Cardiac muscle cell (in vitro differentiated cells and primary cell): ENCODE measurements around the gene KRTAP12-1. TPM values are rescaled to one million over a fixed set of nuclear protein-coding genes. Genes with fewer than 3 reads are reported as not detected.
"Not testable (repeated sequence)": the region's sequence is repeated elsewhere in the genome, so short reads cannot be mapped to it uniquely, and the experiment has no call there.

Experiments
- DNase-seq, 2 donors: peaks; one replicate each; pipeline versions ENCODE4 v3.0.0 to v3.0.0-alpha.2; 2010 to 2017; ENCODE audit warnings: low read depth in 1 of 2, low spot score in 1 of 2
- H3K27ac ChIP-seq: fragments of 200-600 bp; sonication (generic); 2 replicates; pipeline ENCODE4 v1.5.1; 2016
- H3K27me3 ChIP-seq: fragments of 200-600 bp; sonication (generic); 2 replicates; pipeline ENCODE4 v1.6.0; 2016; ENCODE audit warnings: control low read depth
- H3K36me3 ChIP-seq: fragments of 200-600 bp; sonication (generic); 2 replicates; pipeline ENCODE4 v1.5.1; 2016; ENCODE audit warnings: control low read depth
- H3K4me1 ChIP-seq: fragments of 200-600 bp; sonication (generic); 2 replicates; pipeline ENCODE4 v1.8.1; 2017; ENCODE audit warnings: low read depth, mild to moderate bottlenecking, mixed run types
- H3K4me3 ChIP-seq: fragments of 200-600 bp; sonication (generic); 2 replicates; pipeline ENCODE4 v1.5.1; 2016; ENCODE audit warnings: mild to moderate bottlenecking
- H3K9me3 ChIP-seq: fragments of 200-600 bp; sonication (generic); 2 replicates; pipeline ENCODE4 v1.5.1; 2017; ENCODE audit warnings: low read depth, mild to moderate bottlenecking, control low read depth
- CTCF ChIP-seq: IDR thresholded peaks from 2 replicates; pipeline ENCODE4 v1.5.1; 2012; ENCODE audit warnings: low read depth, mild to moderate bottlenecking, low read length
- polyA plus RNA-seq: library from polyadenylated mRNA; unstranded; fragments of >200 nt; fragmentation: Nextera tagmentation; extraction: Ambion mirVana; gene quantifications from 2 replicates; pipeline ENCODE4 v1.2.1, GENCODE V29; 2016
- total RNA-seq: library from RNA; depleted of rRNA; stranded (reverse); fragments of >200 nt; gene quantifications from 2 replicates; pipeline ENCODE4 v1.2.3, GENCODE V29; 2016

The KRTAP12-1 gene
- total and polyA plus RNA-seq, 2 experiments from 2014 or later: not detected

- Histone ChIP-seq H3K27ac (no peak overlapping the region), H3K36me3 (no peaks in the 10 kb centered on the region), H3K4me1 (no peaks in the 10 kb centered on the region), H3K9me3 (no peaks in the 10 kb centered on the region), H3K4me3 (no peak overlapping the region), H3K27me3 (no peaks in the 10 kb centered on the region)
- no peak for TF ChIP-seq CTCF
- no peak for DNase-seq
These were observed 17.3 kb downstream of the KRTAP12-1 start for GRCh38 chr21:44664691-44665090.

DNA sequence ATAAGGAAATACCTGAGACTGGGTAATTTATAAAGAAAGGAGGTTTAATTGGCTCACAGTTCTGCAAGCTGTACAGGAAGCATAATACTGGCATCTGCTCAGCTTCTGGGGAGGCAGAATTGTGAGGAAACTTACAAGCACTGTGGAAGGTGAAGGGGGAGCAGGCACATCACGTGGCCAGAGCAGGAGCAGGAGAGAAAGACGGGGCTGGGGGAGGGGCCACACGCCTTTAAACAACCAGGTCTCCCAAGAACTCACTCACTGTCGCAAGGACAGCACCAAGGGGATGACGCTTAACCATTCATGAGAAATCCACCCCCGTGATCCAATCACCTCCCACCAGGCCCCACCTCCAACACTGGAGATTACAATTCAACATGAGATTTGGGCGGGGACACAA is 20.4 kb downstream of the KRTAP12-1 start:
- H3K9me3 ChIP-seq, H3K27ac ChIP-seq, H3K4me1 ChIP-seq, H3K4me3 ChIP-seq, H3K27me3 ChIP-seq, H3K36me3 ChIP-seq, DNase-seq: not testable (repeated sequence)

- Histone ChIP-seq H3K4me3 (no peak overlapping the region), H3K36me3 (no peaks in the 10 kb centered on the region), H3K27ac (no peak overlapping the region), H3K9me3 (no peaks in the 10 kb centered on the region), H3K4me1 (no peaks in the 10 kb centered on the region), H3K27me3 (no peaks in the 10 kb centered on the region)
- DNase-seq: no peak
- no peak for TF ChIP-seq CTCF
These were observed 22.9 kb downstream of the KRTAP12-1 start for GRCh38 chr21:44658913-44659595.

DNA sequence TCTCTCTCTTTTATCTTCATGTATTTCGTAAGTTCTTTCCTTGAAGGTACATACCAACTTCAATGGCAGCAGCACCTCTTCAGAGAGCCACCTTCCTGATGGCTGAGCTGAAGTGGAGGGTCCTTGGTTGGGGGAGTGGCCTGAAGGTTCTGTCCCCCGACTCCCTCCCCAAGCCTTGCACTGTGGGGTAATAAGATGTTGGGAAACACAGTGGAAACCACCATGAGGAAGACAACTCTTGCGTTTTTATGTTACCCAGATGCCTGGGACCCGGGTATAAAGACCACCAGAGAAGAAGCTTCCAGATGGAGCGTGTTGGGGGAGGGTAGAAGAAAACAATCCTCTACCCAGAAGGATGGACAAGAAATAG is 23.4 kb downstream of the KRTAP12-1 start:
- no peak overlapping the region for H3K4me3 ChIP-seq
- no peaks in the 10 kb centered on the region for H3K36me3 ChIP-seq
- no peak for DNase-seq
- H3K27me3 ChIP-seq: no peaks in the 10 kb centered on the region
- no peak overlapping the region for H3K27ac ChIP-seq
- no peaks in the 10 kb centered on the region for H3K9me3 ChIP-seq
- H3K4me1 ChIP-seq: no peaks in the 10 kb centered on the region
- no peak for TF ChIP-seq CTCF

DNA sequence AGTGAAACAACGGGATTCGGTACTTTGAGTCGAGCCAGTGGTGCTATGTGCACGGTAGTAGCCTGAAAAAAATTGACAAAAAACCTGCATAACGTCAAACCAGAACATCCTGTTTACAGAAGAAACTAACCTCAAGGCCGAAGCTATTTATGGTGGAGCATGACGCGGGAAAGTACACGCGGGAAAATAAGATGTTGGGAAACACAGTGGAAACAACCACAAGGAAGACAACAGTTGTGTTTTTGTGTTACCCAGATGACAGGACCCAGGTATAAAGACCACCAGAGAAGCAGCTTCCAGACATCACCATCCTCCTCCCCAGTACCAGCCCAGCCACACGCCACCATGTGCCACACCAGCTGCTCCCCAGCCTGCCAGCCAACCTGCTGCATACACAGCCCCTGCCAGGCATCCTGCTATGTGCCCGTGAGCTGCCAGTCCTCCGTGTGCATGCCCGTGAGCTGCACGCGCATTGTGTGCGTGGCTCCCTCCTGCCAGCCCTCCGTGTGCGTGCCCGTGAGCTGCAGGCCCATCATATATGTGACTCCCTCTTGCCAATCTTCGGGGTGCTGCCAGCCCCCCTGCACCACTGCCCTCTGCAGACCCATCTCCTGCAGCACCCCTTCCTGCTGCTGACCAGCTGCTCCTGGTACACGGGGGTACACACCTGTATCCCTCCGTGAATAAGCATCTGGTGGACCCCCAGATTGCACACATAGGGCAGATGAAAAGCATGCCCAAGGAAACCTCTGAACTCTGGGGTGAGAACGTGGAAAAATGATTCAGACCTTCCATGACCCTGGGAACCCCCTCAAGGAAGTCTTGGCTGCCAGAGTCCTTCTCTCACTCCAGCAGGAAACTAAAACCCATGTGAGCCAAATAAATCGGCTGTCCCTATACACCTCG is 24.1 kb downstream of the KRTAP12-1 start, which contains the start of gene KRTAP12-3:
KRTAP12-3 (plus strand) TSS at position 298 of the 906 bp plus-strand sequence; CDS start at position 346, 48 bp downstream.
- Histone ChIP-seq H3K27ac (no peak within 1 kb of the TSS), H3K4me1 (no peaks in the 10 kb centered on the region), H3K36me3 (no peaks in the 10 kb centered on the region), H3K27me3 (no peaks in the 10 kb centered on the region), H3K9me3 (no peaks in the 10 kb centered on the region), H3K4me3 (no peak within 1 kb of the TSS)
- DNase-seq: no peak
- no peak for TF ChIP-seq CTCF

GRCh38 chr21:44656868-44657267 is 25.1 kb downstream of the KRTAP12-1 start:
- Histone ChIP-seq H3K27ac (no peak overlapping the region), H3K4me1 (no peaks in the 10 kb centered on the region), H3K27me3 (no peaks in the 10 kb centered on the region), H3K9me3 (no peaks in the 10 kb centered on the region), H3K36me3 (no peaks in the 10 kb centered on the region), H3K4me3 (no peak overlapping the region)
- no peak for DNase-seq
- no peak for TF ChIP-seq CTCF
